HG03196 (cell line): ENCODE measurements around the gene PROX1.

Source experiments
- ATAC-seq: cut with Tn5 transposase; IDR thresholded peaks from one replicate; pipeline ENCODE4 v1.9.1; 2021; ENCODE audit not compliant: unreplicated experiment

PROX1 gene

DNA sequence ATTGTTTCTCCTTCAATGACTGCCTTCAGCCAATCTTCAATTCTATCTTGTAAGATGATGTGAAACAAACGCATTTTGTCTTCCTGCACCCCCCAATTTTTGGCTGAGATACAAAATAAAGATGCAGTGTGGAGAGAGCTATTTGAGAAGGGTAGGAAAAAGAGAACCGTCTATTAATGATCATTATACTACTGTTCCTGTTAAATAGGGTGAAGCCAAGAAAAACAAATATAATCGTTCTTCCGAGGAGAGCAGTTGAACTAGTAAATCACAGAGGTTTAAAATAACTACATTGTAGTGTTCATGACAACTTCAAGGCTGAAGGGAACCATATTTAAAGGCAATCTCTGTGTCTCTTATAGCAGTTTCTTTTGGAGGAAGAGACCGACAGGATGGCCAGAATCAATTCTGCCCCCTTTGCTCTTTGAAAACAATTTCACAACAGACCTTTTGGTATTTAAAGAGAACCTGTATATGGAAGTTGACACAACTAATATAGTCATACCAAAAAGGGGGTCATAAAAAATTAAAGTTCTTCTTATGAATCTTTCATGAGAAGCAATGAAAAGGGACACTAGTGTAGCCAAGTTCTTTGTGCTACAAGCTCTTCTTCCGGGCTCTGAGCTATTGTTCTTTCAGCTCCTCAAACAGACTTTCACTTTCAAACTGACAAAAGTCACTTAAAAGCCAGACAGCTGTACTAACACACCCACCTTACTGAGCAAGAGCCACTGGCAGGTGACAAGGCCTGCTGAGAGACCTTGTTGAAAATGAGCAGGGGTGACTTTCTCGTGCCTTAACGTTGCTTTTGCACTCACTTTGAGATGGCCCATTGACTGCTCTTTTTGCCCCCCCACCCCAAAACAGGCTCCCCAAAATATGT is 30.9 kb downstream of the PROX1 start:
- no peak for ATAC-seq

DNA sequence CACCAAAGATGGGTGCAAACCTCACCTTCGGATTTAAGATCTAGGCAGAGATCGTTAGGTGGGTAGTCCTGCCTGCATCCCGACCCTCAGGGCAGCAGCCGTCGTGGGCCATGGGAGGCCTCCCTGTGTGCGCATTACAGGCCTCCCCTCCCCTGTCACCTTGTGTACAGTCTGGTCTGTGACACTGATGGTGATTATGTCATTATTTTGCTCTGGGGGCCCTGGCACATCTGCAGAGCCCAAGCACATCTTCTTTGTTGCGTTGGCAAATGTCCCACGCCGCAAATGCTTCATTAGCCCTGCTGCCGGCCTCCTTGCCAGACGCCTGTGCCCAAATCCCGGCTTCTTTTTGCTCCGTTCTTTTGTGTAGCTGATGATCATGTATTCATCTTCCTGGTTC is 31.7 kb downstream of the PROX1 start:
- ATAC-seq: no peak

DNA sequence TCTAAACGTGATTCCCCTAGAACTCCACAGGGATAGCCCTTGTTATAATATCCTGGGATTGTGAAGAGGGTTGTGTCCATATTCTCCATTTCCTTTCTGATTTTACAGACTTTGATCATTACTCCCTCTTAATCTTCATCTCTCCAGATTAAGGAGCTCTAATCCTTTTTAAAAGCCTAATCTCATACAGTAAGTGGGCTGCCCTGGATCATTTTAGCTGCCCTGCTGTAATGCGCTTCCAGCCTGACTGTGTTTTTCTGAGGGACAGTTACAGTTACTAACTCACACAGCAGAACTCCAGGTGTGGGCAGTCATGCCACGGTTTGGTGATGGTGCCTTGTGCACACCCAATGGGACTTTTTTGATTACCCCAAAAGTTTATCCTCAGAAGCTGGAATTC is 33.5 kb downstream of the PROX1 start:
- ATAC-seq: no peak

DNA sequence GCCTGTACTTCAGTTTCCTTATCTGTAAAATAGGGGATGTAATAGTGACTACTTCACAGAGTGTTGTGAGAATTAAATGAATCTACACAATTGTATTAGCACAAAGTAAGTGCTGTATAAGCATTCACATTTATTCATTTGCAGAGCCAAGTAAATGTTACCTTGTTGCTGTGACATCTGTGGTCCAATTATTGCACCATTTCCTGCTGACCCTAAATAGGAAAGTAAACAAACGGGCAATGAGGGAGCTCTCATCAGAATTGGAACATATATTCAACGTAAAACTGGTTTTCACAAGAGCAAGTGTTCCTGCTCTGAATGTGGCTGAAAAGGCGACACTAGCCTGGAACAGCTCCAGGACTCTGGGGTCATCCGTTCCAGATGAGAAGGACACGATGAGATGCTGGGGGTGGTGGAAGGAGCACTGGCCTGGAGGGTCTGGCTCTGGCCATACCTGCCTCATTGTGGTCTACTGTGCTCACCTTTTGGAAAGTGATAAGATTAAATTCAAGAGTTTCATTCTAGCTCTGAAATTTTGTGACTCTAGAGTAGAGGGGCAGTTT is 34.5 kb downstream of the PROX1 start:
- ATAC-seq: no peak

DNA sequence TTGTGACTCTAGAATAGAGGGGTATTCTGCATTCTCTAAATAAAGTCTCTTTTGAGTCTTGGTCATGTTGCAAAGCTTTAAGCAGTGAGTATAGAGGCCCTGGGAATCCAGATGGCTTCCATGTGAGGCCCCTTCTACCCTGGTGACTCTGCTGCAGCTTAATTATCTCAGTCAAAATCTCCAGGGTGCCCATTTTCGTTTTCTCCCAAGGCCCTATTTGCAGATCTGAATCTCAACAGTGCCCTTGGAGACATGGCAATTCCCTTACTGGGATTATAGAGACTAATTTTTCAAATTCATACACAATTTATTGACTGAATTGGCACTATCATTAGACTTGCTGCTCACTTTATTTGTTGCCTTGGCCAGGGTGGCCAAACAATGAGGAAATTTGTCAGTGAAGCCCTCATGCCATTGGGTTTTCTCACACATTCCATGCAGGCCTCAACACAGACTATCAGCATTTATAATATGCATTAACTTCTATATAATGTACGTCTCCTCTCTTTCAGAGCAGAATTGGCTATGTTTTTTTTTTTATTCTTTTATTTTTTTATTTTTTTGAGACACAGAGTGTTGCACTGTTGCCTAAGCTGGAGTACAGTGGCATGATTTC is 35.1 kb downstream of the PROX1 start:
- no peak for ATAC-seq

DNA sequence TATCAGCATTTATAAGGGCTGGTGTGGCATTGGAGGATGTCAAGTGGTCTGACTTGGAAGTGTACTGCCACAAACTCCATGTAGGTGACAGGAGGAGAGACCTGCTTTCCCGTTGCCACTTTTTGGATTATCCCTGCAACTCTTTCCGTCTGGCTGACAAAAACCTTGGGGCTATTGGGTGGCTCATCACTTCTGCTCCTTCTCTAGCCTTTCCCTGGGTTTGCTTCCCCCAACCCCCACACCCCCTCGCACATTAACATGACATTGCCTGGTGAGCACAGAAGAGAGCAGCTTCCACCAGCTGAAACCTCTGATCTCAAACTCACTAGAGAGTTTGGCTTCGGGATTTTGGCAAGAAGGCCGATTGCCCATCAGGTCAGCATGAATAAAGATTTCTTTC is 39.2 kb downstream of the PROX1 start:
- ATAC-seq: no peak

DNA sequence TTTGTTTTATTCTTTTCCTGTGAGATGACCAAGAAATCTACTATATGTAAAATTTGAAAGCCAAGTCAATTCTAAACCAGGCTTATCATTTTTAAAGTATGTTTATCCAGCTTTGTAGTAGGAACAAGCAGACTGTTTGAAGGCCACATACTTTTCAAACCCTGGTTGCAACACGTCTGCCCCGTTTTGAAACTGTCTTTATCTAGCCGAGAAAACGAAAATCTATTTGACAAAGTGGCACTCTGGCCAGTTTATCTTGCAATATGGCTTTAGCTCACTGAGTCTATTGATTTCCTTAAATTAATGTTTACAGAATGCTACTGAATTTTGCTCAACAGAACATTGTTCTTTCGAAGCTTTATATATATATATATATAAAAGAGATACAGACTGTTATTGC is 39.7 kb downstream of the PROX1 start:
- no peak for ATAC-seq

DNA sequence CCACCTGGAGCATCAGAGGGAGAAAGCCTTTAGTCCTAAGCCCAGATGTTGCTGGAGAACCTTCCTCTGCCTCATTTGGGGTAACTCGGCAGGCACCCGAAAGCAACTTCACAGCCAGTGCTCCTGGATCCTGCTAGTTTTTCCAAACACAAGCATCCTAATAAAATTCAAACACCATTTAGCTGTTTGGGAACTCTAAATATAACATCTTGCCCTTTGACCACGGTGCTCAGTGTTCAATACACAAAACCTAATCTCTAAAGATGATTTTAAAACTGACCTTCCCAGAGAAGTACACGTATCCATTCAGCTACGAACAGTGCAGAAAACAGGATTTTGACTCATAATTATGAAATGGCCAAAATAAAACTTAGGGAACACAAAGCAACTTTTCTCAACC is 40.3 kb downstream of the PROX1 start:
- no peak for ATAC-seq

DNA sequence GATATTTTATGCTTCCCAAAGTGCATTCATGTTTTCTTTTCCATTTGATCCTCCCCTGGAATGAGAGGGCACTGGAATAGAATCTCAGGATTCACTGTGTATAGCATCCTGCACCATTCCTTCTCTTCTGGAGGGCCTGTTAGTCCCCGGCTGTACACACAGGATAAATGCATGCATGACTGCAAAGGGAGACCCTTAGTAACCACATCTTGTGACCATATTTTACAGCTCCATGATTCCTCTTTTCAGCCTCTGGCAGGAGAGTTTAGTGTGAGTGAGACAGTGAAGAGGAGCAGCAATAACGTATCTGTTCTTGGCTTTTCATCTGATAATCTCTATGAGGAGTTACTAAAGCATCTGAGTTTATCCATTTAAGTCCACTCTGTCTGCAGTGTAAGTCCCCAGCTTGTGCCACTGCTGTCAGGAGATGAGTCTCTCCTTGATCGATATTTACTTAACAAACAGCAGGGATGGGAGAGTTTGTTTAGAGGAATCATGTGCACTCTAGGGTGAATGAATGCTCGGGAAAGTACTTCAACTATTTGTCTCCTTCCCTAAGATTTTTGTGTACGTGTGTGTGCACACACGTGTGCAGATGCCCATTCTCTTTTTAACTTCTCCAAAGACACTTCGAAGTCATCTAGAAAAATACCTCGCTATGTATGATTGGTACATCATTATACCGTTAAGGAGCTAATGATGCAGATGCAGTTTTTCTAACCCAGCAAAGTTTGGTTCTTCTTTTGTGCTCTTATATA is 41.1 kb downstream of the PROX1 start:
- ATAC-seq: no peak

DNA sequence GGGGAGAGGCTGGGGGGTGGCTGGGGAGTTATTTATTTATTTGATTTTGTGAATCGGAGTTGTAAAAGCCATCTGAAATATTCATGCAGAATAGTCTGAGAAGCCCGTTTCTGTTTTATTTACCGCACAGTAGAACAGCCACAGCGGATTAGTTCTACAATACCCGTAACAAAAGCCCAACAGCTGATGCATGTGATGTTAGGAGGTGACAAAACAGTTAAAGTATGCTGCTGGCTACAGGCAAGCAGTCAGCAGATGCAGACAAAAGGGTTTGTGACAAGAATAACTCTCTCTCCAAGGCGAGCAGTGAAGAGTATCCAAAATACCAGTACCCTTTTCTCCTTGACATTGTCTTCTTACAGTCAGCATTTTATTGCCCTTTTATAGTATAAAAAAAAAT is 42.0 kb downstream of the PROX1 start:
- ATAC-seq: no peak

DNA sequence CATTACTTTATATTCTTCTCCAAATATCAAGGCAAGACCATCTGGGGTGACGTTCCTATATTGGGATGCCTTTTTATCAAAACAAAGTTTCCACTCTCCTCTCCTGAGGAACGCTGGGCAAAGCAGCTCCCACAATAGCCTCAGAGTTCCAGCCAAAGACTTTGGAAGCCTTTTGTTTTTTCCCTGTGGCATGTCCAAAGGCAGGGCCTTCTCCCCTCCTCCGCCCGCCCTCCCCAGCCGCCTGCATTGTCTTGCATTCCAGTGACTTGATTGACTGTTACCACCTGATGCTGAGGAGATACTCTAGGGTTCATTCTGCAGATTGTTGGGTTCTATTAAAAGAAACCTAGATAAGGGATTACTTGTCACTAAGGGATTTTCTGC is 43.5 kb downstream of the PROX1 start:
- ATAC-seq: no peak

DNA sequence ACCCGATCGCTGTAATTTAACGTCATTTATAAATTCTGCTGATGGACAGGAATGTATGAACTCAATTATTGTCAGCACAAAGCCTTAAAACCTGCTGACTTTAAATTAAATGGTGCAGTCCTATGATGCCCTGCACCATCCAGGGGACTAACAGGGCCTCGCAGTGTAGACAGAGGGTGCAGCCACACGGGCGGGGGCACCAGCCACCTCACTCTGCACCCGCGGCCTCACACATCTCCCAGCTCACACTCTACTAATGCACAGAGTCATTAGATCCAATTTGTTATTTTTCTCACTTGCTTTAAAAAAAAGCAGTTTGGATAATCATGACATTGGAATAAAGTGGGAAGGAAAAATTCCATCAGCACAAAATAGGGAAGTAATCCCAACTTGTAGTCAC is 49.7 kb downstream of the PROX1 start:
- no peak for ATAC-seq

DNA sequence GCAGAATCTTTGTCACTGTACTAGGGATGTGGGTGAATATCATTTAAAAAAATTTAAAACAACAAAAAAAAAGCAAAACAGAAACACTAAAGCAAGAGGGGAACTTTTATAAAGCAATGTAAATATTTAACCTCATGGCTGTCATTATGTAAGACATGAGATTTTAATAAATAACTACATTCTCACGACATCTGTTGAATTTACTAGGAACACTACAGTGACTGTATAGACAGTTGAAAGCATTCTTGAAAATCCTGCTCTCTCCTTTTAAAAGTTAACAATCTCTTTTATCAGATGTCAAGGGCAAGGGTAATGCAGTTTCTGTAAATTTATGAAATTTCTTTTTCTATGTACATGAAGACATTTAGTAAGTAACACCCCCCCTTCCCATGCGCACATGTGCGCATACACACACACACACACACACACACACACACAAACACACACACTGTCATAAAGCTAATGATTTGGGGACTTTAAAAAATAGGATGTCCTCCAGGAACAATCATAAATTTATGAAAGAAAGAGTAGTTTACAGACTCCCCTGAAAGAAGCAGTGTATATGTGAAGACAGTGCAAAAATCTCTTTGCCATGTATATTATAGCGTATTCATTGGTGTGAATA is 51.7 kb downstream of the PROX1 start:
- no peak for ATAC-seq

DNA sequence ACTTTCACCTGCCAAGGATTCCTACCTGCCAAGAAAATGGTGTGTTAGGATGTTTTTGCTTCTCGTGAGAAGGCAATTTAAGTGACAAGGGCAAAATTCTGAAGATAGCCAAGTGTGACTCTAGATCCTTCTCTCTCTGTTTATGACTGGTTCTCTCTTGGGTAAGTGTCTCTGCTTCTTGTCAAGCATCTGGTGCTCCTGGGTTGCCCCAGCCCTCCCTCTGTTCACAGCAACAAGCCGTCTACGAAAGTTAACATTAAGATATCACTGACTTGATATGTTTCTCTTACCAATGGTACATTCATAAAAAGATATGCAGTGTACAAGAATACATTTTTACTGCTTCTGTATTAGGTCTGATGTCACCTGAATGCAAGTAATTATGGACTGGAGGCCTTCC is 55.4 kb downstream of the PROX1 start:
- ATAC-seq: no peak

DNA sequence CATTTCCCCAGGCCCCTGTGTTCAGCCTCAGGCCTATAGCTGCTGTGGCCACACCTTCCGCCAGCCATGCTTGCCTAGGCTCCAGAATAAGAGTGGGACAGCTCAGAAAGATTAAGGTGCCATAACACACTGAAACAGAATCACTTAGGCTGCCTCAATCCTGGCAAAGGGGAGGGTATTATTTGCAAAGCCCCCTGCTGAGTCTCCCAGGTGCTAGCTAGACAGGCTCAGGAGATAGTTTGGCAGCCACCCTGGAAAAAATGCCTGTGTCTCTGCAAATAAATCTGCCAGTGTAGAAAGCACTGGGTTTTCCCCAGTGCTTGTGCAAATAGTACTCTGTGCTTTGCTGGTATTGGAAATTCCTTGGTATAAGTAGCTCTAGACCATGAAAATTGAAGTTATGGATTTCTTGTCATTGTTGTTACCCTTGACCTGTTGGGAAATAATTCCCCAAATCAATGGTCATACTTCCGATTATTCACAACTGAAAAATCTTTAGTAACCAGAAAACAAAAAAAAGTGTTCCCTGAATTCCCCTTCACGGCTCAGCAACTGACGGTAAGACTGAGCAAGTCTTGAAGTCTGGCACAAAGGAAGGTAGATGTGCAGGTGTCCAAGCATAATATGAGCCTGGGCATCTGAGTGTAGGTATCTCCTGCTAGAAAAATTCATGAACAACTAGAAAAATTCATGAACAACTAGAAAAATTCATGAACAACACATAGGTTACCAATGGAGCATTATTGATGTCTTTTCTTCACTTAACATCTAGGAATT is 56.9 kb downstream of the PROX1 start:
- ATAC-seq: no peak

DNA sequence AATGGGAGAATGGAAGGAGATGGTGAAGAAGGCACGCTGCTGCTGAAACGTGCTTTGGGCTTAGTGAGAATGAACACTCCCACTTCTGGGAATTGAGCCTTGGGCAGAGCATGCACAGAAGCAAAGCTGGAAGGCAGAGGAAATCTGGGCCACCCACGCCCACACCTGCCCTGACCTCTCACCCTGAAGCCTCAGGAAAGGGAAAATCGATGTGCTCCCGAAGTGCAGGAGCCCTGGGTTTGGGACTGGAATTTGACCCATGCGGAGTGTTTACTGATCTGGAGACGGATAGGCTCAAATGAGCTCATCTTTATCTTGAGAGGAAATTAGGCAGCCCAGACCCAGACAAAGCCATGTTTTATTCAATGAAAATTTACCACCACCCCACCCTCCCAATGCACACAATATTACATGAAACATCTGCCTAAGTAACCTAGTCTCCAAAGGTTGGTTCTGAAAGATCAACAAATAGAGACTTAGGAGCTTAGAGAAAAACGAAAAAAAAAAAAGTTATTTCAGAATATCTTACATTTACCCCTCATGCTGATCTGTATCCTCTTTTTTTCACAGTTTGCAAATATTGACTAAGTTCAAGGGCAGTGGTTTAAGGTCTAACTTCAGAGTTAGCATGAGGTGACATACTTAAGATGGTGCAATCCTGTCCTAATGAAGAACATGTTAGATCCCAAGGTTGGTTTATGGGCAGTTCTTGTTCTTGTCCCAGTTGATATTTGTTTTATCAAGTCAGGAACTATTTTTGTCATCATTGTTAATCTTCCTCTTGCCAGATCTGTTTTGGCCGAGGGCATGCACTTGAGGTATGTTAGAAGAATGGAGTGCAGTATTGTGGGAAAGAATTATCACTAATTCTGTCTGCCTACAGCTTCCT is 63.0 kb downstream of the PROX1 start:
- ATAC-seq: no peak

DNA sequence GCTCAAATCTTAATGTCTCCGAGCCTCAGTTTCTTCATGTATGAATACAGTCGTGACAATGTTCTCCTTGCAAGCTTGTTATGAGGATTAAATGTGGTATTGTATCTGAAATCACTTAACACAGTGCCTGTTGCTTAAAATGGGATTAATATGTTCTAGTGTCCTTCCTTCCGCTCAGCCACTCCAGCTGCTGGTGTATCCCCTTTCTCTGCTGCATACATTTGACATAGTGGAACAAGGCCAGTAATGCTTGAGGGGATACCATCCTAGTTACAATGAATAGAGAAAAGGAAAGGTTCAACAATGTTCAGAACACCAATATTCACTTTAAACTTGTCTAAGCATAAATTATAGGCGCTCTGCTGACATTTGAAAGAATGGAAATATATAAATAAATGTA is 64.0 kb downstream of the PROX1 start:
- ATAC-seq: no peak

DNA sequence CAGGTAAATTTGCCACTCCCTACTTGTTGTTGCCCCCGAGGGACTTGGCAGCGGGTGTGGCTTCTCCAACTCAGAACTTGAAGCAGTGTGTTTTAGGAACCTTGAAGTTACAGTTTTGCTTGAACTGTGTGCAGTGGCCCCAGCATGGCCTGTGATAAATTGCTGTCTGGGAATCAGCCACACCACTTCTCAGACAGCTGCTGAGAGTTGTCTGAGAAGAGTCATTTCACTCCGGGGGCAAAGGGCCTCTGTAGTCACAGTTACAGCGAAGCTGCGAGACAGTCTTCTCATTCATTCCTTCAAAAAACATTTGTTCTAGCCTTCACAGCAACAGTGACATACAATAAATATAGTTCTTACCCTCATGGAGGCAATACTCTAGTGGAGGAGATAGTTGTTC is 70.3 kb downstream of the PROX1 start:
- no peak for ATAC-seq

DNA sequence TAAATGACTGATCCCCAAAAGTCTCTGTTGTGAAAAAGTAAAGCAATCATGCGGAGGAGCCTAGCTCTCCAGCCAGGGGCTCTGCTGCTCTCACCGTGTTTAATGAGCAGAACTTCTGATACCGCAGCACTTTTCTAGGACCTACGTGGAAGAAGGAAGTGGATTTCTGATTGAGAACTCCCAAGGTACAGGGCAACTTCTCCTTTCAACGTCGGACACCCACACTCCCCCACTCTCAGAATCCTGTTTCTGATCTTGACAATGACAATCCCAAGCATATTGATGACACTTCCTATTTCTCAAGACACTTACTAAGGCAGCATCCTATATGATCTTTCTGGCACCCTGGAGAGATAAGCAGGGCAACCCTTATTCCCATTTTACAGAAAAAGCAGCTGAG is 78.4 kb downstream of the PROX1 start:
- no peak for ATAC-seq

DNA sequence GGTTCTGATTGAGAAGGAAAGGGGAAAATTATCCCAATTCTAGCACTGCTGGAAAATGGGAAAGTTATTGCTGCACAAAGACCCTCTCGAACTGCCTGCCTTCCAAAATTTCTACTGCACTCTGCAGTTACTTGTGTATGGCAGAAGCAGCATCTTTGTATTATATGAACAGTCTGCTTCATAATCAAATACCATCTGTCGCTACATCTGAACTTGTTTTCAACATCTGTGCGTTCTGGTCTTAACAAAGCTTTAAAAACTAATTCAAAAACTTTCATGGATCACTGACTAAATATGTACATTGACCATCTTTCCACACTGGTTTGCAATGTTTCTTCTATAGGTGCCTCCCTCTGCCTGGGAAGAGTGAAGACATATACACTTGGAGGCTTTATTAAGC is 79.2 kb downstream of the PROX1 start:
- no peak for ATAC-seq
